Activated naive CD4-positive, alpha-beta T cell treated with Interleukin-2 at 50 U/mL for 16 hours (primary cell): Measurements from ENCODE around the gene CGRRF1.

ENCODE experiments used
- DNase-seq: peaks from one replicate; pipeline ENCODE4 v3.0.0-alpha.2; 2020

CGRRF1 gene, protein sequence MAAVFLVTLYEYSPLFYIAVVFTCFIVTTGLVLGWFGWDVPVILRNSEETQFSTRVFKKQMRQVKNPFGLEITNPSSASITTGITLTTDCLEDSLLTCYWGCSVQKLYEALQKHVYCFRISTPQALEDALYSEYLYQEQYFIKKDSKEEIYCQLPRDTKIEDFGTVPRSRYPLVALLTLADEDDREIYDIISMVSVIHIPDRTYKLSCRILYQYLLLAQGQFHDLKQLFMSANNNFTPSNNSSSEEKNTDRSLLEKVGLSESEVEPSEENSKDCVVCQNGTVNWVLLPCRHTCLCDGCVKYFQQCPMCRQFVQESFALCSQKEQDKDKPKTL

GRCh38 chr14:54509546-54510501, at the start of gene CGRRF1:
Gene CGRRF1 (plus strand): TSS chr14:54509906. CDS start chr14:54509960, 54 bp downstream.
- peak; percentile 98 for DNase-seq

DNA sequence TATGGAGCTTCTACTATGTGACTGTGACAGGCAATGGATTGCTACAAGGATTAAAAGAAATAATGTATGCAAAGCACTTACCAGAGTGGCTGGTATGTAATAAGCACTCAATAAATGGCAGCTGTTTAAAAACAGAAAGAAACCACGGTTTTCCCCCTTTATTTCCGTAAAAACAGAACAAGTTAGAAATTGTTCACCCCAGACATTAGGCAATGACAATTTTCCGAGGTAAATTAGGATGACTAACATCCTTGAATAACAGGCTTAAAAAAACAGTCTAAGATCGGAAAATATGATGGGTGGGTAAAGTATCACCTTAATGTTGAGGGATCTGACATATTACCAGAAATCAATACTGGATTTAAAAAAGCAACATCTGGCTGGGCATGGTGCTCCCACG, 47.7 kb upstream of the CGRRF1 start:
- DNase-seq, result no peak

DNA sequence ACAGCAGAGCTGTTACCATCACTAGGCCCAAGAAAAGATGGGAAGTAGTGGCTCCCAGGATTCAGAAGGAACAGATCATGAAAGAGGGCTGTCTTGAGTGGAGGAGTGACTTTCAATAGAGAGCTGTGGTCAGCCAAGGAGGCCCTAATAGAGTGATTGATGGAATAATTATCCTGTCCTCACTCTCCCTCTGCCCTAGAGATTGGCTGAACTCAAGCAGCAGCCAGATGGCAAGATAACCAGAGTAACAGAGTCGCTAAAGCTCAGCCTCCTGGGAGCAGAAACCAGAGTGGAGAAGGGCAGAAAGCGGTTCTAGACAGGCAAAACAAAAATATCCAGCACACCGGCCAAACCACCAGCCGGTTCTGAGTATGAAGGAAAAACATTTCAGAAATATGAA, 44.1 kb upstream of the CGRRF1 start:
- no peak for DNase-seq

GRCh38 chr14:54467280-54467679, 42.4 kb upstream of the CGRRF1 start:
- no peak for DNase-seq

- no peak for DNase-seq
Observed at GRCh38 chr14:54470701-54471100, 39.0 kb upstream of the CGRRF1 start.

DNA sequence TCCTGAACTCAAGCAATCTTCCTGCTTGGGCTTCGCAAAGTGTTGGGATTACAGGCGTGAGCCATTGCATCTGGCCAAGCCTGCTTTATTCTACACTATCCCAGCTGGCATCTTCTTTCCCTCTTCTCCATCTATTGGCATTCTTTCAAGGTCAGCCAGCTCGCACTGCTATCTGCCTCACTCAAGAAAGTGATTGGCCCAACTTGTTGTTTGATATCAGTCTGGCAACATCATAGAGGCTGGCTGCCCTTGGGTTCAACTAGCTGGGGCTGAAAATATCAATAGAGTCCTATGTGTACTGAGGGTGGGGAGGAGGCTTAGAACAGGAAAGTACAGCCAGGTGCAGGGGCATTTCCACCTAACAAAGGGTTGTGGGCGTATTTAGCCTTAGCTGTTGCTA, 38.1 kb upstream of the CGRRF1 start:
- DNase-seq, result no peak

DNA sequence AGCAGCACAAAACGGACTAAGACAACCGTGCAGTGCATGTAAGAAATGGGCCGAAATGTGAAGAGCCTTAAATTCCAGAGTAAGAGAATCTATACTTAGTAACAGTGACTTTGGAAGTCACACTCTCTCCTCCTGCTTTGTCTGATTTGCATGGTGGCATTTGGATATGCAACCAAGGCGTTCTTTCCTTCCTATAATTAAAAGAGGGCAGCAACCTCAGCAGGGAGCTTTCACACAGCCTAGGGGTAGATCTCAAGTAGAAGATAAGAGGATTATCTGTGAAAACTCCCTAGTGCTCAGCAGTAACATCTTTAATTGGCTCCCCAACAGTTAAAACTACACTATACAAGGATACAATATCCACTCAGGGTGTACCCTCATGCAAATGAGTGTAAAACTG, 37.4 kb upstream of the CGRRF1 start:
- DNase-seq, result no peak

DNA sequence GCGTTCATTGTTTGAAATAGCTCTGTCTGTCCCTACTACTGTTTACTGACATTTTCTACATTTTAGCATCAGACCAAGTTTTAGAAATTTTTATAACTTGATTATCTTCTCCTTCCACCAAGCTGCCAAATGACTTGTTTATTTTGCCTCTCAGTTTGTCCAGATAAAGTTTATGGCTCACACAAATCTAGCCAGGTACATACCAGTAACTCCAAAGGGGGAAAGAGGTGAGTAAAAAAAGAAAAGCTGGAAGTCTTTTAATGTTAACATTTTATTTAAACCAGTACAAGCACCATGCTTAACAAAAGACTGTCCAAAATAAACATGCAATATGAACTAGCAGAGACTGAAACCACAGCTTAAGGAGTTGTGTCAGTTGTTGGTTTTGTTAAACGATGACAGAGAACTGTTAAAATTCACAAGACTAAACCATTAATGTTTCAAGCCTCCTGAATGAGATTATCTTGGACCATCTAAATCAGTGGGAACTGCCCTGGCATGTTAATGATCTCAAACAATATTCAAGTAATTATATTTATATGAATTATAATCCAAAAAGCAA, 35.4 kb upstream of the CGRRF1 start:
- DNase-seq, result no peak

DNA sequence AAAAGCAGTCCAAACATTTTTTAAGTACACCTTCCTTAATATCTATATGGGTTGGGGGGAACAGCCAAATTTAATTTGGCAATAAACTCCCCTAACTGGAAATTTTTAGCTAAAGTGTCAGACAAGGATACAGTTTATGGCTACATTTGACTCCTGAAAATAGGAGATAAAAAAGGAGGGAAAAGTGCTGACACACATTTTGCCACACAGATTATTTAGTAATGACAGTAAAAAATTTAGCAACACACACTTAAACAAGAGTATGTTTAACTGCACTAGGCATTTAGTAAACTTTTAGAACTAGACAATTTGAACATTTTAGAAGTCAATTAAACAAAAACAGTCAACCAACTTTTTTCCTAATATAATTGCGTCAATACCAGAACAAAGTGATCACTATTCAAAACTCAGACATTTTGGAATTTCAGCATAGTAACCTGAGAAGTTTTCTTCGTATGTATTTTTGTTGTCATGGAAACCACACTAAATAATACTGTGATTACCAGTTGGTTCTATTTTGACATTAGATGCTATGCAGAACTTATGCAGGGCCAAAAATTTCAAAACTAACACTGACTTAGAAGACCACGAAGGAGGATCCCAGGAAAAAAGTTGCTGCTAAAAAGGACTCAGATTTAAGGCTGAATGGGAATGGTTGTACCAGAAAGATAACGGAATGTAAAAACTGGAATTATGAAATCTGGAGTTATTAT, 34.4 kb upstream of the CGRRF1 start:
- DNase-seq, result no peak

DNA sequence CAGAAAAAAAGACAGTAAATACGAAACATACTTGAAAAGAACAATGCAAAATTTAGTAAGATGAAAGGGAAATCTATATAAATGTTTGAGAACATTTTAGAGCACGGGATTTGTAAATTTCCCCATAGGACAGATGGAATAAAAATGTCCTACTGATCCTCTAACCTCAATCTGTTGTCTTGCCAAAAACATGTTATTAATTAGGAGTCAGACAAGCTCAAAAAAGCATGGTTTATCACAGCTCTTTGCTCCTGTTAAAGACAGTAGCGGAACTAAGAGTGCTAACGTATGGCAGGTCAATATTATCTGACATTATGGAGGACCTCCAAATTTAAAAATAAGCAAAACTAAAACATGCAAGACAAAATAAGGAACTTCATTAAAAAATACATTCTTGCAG, 33.8 kb upstream of the CGRRF1 start:
- DNase-seq, result no peak

- no peak for DNase-seq
Observed at GRCh38 chr14:54478636-54479215, 31.0 kb upstream of the CGRRF1 start.

- DNase-seq, result no peak
Observed at GRCh38 chr14:54480830-54481562, 28.7 kb upstream of the CGRRF1 start.

DNA sequence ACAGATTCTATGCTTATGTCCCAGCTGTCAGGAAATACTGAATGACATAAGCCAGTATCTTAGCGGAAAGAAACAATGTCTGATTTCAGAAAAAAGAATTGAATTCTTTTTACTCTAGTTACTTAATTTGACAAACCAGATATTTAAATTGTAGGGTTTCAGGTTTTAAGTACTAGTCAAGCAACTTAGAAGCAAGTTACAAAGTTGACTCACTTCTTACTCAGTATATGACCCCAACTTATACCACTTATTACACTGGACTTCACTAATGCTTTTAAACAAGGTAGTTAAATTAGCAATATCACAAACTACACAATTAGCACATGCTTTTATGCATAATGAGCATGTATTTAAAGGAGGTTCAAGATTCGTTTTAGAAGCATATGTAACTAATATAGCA, 28.0 kb upstream of the CGRRF1 start:
- DNase-seq, result no peak

DNA sequence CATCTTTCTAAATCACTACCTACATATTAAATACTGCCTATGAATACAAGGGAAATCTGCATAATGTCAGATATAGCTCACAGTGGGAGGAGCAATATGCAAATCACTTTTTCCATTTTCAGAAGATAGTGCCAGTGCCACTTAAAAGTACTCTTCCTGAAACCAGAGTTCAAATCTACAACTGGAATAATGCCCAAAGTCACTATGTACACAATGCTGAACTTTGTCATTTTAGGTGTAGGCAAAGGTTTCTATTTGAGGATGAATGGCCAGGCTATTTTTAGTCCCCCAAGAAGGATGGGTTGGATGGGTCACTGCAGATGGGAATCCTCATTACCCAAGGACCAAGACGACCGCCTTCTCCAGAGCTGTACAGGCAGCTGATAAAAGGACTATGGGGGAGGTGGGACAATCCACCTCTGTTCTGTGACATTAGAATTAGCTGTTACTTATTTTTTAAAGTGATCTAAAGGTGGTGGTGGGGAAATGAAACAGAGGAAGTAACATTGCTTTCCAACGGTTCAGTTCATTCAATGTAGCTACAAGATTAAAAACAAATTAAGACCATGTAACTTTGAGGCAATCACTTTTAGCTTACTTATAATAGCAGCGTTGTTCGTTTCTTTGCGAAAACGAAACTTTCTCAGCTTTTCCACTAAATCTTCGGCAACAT, 26.5 kb upstream of the CGRRF1 start:
- no peak for DNase-seq

- no peak for DNase-seq
Observed at GRCh38 chr14:54483846-54484245, 25.9 kb upstream of the CGRRF1 start.

GRCh38 chr14:54486685-54487084, 23.0 kb upstream of the CGRRF1 start:
- no peak for DNase-seq

DNA sequence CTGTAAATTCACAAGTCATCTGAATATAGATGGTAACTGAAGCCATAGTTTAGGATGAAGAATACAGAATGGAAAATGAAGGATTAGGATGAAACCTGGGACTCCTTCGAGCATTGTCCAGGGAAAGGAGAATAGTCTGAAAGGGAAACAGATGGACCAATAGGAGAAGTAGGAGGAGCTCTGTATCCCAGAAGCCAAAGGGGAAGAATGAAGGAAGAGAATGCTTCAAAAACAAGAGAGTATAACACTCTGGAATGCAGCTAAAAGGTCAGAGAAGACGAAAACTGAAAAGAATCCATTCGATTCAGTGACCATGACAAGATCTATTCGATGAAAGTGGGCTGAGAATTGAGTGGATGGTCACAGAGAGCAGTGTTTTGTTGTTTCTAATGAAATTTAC, 21.9 kb upstream of the CGRRF1 start:
- DNase-seq, result no peak

GRCh38 chr14:54488318-54488645, 21.4 kb upstream of the CGRRF1 start:
- DNase-seq, result no peak

- DNase-seq, result peak; percentile 91
Observed at GRCh38 chr14:54488646-54489317, 20.9 kb upstream of the CGRRF1 start, which contains the start of gene GMFB. Gene GMFB (minus strand): TSS chr14:54488980. CDS start chr14:54488927, 53 bp downstream.

DNA sequence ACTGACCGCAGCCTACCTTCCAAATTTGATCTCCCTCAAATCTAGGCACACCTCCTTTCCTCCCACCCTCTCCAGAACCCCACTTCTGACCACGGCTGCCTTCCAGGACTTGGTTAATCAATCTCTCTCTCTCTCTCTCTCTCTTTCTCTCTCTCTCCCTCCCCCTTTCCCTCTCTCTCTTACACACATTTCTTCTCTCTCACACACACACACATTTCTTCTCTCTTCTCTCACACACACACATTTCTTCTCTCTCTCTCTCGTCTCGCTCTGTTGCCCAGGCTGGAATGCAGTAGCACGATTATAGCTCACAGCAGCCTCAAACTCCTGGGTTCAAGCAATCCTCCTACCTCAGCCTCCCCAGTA, 20.4 kb upstream of the CGRRF1 start:
- no peak for DNase-seq
